HG03139 (cell line): Measurements from ENCODE around the gene AOAH.
"Not testable (repeated sequence)": the region's sequence is repeated elsewhere in the genome, so short reads cannot be mapped to it uniquely, and the experiment has no call there.

Source experiments
- ATAC-seq: cut with Tn5 transposase; IDR thresholded peaks from one replicate; pipeline ENCODE4 v1.9.1; 2021; ENCODE audit not compliant: unreplicated experiment

Gene AOAH

GRCh38 chr7:36739351-36739750 lies 15.1 kb upstream of the AOAH start:
- ATAC-seq = no peak

- ATAC-seq = peak; percentile 89
These were observed 12.6 kb upstream of the AOAH start for GRCh38 chr7:36736899-36737211.

- peak; percentile 30 for ATAC-seq
These were observed 12.0 kb upstream of the AOAH start for GRCh38 chr7:36736090-36736898.

GRCh38 chr7:36735172-36735571 lies 10.9 kb upstream of the AOAH start:
- no peak for ATAC-seq

- no peak for ATAC-seq
These were observed 10.4 kb upstream of the AOAH start for GRCh38 chr7:36734731-36735130.

GRCh38 chr7:36733411-36733810 lies 9.1 kb upstream of the AOAH start:
- no peak for ATAC-seq

- no peak for ATAC-seq
These were observed 8.5 kb upstream of the AOAH start for GRCh38 chr7:36732806-36733205.

- ATAC-seq = no peak
These were observed 5.8 kb upstream of the AOAH start for GRCh38 chr7:36730046-36730445.

- no peak for ATAC-seq
These were observed 3.8 kb upstream of the AOAH start for GRCh38 chr7:36728143-36728542.

GRCh38 chr7:36726806-36727503 lies 2.7 kb upstream of the AOAH start:
- no peak for ATAC-seq

- no peak for ATAC-seq
These were observed 2.0 kb upstream of the AOAH start for GRCh38 chr7:36726311-36726710.

- no peak for ATAC-seq
These were observed 702 bp upstream of the AOAH start for GRCh38 chr7:36724996-36725395.

GRCh38 chr7:36723291-36723690 lies 1.0 kb downstream of the AOAH start:
- ATAC-seq = no peak

GRCh38 chr7:36719083-36719632 lies 5.1 kb downstream of the AOAH start:
- ATAC-seq = no peak

- no peak for ATAC-seq
These were observed 6.7 kb downstream of the AOAH start for GRCh38 chr7:36717586-36717985.

GRCh38 chr7:36716802-36717201 lies 7.5 kb downstream of the AOAH start:
- not testable (repeated sequence) for ATAC-seq

- no peak for ATAC-seq
These were observed 12.3 kb downstream of the AOAH start for GRCh38 chr7:36712015-36712414.

- no peak for ATAC-seq
These were observed 13.0 kb downstream of the AOAH start for GRCh38 chr7:36711256-36711655.

GRCh38 chr7:36710186-36710791 lies 14.0 kb downstream of the AOAH start:
- no peak for ATAC-seq

GRCh38 chr7:36708767-36709166 lies 15.5 kb downstream of the AOAH start:
- ATAC-seq = no peak

GRCh38 chr7:36707898-36708297 lies 16.4 kb downstream of the AOAH start:
- no peak for ATAC-seq

- ATAC-seq = no peak
These were observed 16.8 kb downstream of the AOAH start for GRCh38 chr7:36707465-36707864.
